Measurements from ENCODE around the gene TRMT61A. TPM values are rescaled to one million over a fixed set of nuclear protein-coding genes. Genes with fewer than 3 reads are reported as not detected.

The TRMT61A gene
- polyA plus RNA-seq, 1 donor from 2014 or later, result 8.2 TPM

- Histone ChIP-seq H3F3A (ENCODE audit: insufficient read depth, low read length, poor library complexity, severe bottlenecking) (no peaks in the 10 kb centered on the region), H3K27me3 (ENCODE audit: insufficient read depth, low read depth, low read length) (no peaks in the 10 kb centered on the region), H3K9me3 (ENCODE audit: low read length) (no peaks in the 10 kb centered on the region), H3K27ac (ENCODE audit: low read length) (no peak overlapping the region), H3K4me2 (ENCODE audit: low read length) (no peak overlapping the region), H3K9me2 (ENCODE audit: insufficient read depth, low read length) (no peaks in the 10 kb centered on the region), H3K36me3 (ENCODE audit: insufficient read depth, low read length) (peaks cover 11% of the 10 kb centered on the region), H3K4me3 (ENCODE audit: low read length) (no peak overlapping the region), H3K9ac (ENCODE audit: low read length) (no peak overlapping the region), H4K20me1 (ENCODE audit: insufficient read depth) (no peaks in the 10 kb centered on the region), H2AFZ (ENCODE audit: low read depth, low read length) (no peak overlapping the region), H3K79me2 (replicated peaks; ENCODE audit: insufficient read depth, low read length) (no peaks in the 10 kb centered on the region)
- no peak for TF ChIP-seq TAF1 (IDR thresholded peaks at IDR 0.05; ENCODE audit: low read depth)
- no peak for TF ChIP-seq CTCF (IDR thresholded peaks at IDR 0.05; ENCODE audit: poor library complexity, severe bottlenecking)
- no peak for TF ChIP-seq SMC3 (conservative IDR thresholded peaks at IDR 0.05; ENCODE audit: poor library complexity)
- no peak for TF ChIP-seq MXI1 (conservative IDR thresholded peaks at IDR 0.05; ENCODE audit: poor library complexity, severe bottlenecking)
- no peak for TF ChIP-seq EZH2 (IDR thresholded peaks at IDR 0.05; ENCODE audit: borderline replicate concordance, insufficient read depth, low read length, poor library complexity, severe bottlenecking)
- TF ChIP-seq EP300 (conservative IDR thresholded peaks at IDR 0.05; ENCODE audit: poor library complexity, severe bottlenecking), result no peak
- no peak for TF ChIP-seq POLR2AphosphoS5 (IDR thresholded peaks at IDR 0.05)
- no peak for TF ChIP-seq REST (IDR thresholded peaks at IDR 0.05; ENCODE audit: borderline replicate concordance)
- TF ChIP-seq RAD21 (conservative IDR thresholded peaks at IDR 0.05), result no peak
Observed at GRCh38 chr14:103503296-103503695, 25.7 kb upstream of the TRMT61A start.

DNA sequence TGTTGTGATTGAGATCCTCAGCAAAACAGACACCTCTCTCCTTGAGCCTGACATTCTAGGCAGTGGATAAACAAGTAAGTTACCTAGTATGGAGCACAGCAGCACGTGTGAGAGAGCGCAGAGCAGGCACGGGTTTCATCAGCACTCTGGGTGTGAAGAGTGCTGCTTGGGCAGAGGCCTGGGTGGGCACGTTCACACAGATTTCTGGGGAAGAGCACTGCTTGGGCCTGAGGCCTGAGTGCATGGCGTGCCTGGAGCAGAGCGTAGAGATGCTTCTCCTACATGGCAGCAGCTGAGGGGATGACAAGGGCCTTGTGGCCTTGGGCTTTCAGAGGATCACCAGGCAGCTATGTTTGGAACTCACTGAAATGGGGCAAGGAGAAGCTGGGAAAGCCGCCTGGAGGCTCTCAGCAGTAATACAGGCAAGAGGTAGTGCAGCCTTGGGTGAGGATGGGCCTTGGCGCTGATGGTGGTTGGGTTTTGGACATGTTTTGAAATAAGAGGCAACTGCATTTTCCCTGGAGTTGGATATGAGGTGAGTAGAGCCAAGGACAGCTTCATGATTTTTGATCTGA, 23.9 kb upstream of the TRMT61A start:
- no peaks in the 10 kb centered on the region for H3K27me3 ChIP-seq (ENCODE audit: insufficient read depth, low read depth, low read length)

More for the DNA sequence above, 23.9 kb upstream of the TRMT61A start:
- Histone ChIP-seq H3K4me2 (ENCODE audit: low read length) (no peak overlapping the region), H4K20me1 (ENCODE audit: insufficient read depth) (no peaks in the 10 kb centered on the region), H3K9ac (ENCODE audit: low read length) (no peak overlapping the region), H3K27ac (ENCODE audit: low read length) (no peak overlapping the region), H3K36me3 (ENCODE audit: insufficient read depth, low read length) (peaks cover 11% of the 10 kb centered on the region), H3K9me3 (ENCODE audit: low read length) (no peaks in the 10 kb centered on the region), H3K4me3 (ENCODE audit: low read length) (no peak overlapping the region), H3K79me2 (replicated peaks; ENCODE audit: insufficient read depth, low read length) (no peaks in the 10 kb centered on the region), H3K9me2 (ENCODE audit: insufficient read depth, low read length) (no peaks in the 10 kb centered on the region), H2AFZ (ENCODE audit: low read depth, low read length) (no peak overlapping the region), H3F3A (ENCODE audit: insufficient read depth, low read length, poor library complexity, severe bottlenecking) (no peaks in the 10 kb centered on the region)
- TF ChIP-seq CTCF (IDR thresholded peaks at IDR 0.05; ENCODE audit: poor library complexity, severe bottlenecking) (no peak), SMC3 (conservative IDR thresholded peaks at IDR 0.05; ENCODE audit: poor library complexity) (no peak), REST (IDR thresholded peaks at IDR 0.05; ENCODE audit: borderline replicate concordance) (no peak), EZH2 (IDR thresholded peaks at IDR 0.05; ENCODE audit: borderline replicate concordance, insufficient read depth, low read length, poor library complexity, severe bottlenecking) (no peak), TAF1 (IDR thresholded peaks at IDR 0.05; ENCODE audit: low read depth) (no peak), POLR2AphosphoS5 (IDR thresholded peaks at IDR 0.05) (no peak), EP300 (conservative IDR thresholded peaks at IDR 0.05; ENCODE audit: poor library complexity, severe bottlenecking) (no peak), MXI1 (conservative IDR thresholded peaks at IDR 0.05; ENCODE audit: poor library complexity, severe bottlenecking) (no peak), RAD21 (conservative IDR thresholded peaks at IDR 0.05) (no peak)

Data from neural cell (in vitro differentiated cells).